Measurements from ENCODE around the gene ATP2B2.

Gene ATP2B2

GRCh38 chr3:10287936-10288574 is 217.3 kb downstream of the ATP2B2 start:
- Histone ChIP-seq H3K27me3 (ENCODE audit: control insufficient read depth in 1 of 2, insufficient read depth in 2 of 2, low read length in 2 of 2) (no peaks in the 10 kb centered on the region), H3K27ac (ENCODE audit: low read depth, low read length) (no peak overlapping the region), H3K9ac (ENCODE audit: low read length) (no peak overlapping the region), H3K4me3 (ENCODE audit: low read depth in 1 of 2, low read length in 2 of 2) (no peak overlapping the region), H3K36me3 (ENCODE audit: insufficient read depth, low read length) (peaks cover 32% of the 10 kb centered on the region), H3K9me3 (ENCODE audit: low read length) (no peaks in the 10 kb centered on the region), H3K4me1 (ENCODE audit: insufficient read depth, low read length) (no peaks in the 10 kb centered on the region)

GRCh38 chr3:10286596-10287295 is 218.6 kb downstream of the ATP2B2 start:
- H3K27ac ChIP-seq (ENCODE audit: low read depth, low read length): no peak overlapping the region
- peaks cover 30% of the 10 kb centered on the region for H3K36me3 ChIP-seq (ENCODE audit: insufficient read depth, low read length)
- H3K9me3 ChIP-seq (ENCODE audit: low read length): no peaks in the 10 kb centered on the region
- H3K27me3 ChIP-seq (ENCODE audit: control insufficient read depth in 1 of 2, insufficient read depth in 2 of 2, low read length in 2 of 2): no peaks in the 10 kb centered on the region
- no peak overlapping the region for H3K4me3 ChIP-seq (ENCODE audit: low read depth in 1 of 2, low read length in 2 of 2)
- H3K9ac ChIP-seq (ENCODE audit: low read length): no peak overlapping the region
- no peaks in the 10 kb centered on the region for H3K4me1 ChIP-seq (ENCODE audit: insufficient read depth, low read length)

GRCh38 chr3:10286133-10286524 is 219.3 kb downstream of the ATP2B2 start:
- no peaks in the 10 kb centered on the region for H3K27me3 ChIP-seq (ENCODE audit: control insufficient read depth in 1 of 2, insufficient read depth in 2 of 2, low read length in 2 of 2)
- H3K36me3 ChIP-seq (ENCODE audit: insufficient read depth, low read length): peaks cover 32% of the 10 kb centered on the region
- no peak overlapping the region for H3K4me3 ChIP-seq (ENCODE audit: low read depth in 1 of 2, low read length in 2 of 2)
- no peaks in the 10 kb centered on the region for H3K4me1 ChIP-seq (ENCODE audit: insufficient read depth, low read length)
- no peak overlapping the region for H3K9ac ChIP-seq (ENCODE audit: low read length)
- no peak overlapping the region for H3K27ac ChIP-seq (ENCODE audit: low read depth, low read length)
- no peaks in the 10 kb centered on the region for H3K9me3 ChIP-seq (ENCODE audit: low read length)

DNA sequence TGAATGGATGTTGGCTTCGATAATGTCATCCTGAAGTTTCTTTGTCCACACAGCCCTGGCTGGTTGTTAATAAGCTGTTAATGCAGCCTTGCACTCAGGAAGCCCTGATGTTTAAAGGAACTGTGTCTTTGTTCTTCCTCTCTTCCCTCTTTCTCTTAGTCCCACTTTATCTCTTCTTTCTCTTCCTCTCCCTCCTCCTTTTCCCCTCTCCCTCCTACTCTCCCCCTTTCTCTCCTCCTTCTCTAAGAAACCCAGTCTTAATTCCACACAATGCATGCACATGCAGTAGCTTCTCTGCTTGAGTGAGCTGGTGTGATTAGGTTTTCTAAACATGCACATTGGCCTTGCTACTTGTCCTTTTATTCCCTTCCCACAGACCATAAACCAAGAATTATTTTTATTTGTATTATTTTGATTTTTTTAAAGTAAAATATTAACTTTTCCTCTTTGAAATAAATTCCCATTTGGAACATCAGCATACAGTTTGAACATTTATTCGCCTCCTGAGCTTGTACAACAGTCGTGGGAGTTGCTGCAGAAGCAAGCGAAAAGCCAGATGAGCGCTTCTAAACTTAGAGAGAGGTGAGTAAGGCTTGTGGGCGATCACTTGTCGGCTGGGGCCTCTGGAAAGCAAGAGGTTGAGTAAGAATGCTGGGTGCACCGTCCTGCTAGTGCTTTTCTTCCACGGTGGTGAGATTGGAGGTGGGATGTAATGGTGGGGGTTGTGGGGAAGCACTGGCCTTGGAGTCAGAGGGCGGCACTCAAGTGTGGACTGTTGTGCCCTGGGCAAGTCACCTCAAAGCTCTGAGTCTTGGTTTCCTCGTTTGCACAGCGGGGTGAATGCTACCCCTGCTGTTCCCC is 219.9 kb downstream of the ATP2B2 start:
- Histone ChIP-seq H3K27me3 (ENCODE audit: control insufficient read depth in 1 of 2, insufficient read depth in 2 of 2, low read length in 2 of 2) (no peaks in the 10 kb centered on the region), H3K9ac (ENCODE audit: low read length) (no peak overlapping the region), H3K9me3 (ENCODE audit: low read length) (no peaks in the 10 kb centered on the region), H3K4me3 (ENCODE audit: low read depth in 1 of 2, low read length in 2 of 2) (no peak overlapping the region), H3K4me1 (ENCODE audit: insufficient read depth, low read length) (no peaks in the 10 kb centered on the region), H3K27ac (ENCODE audit: low read depth, low read length) (no peak overlapping the region), H3K36me3 (ENCODE audit: insufficient read depth, low read length) (peaks cover 38% of the 10 kb centered on the region)

GRCh38 chr3:10284496-10284895 is 220.9 kb downstream of the ATP2B2 start:
- Histone ChIP-seq H3K9ac (ENCODE audit: low read length) (no peak overlapping the region), H3K9me3 (ENCODE audit: low read length) (no peaks in the 10 kb centered on the region), H3K27me3 (ENCODE audit: control insufficient read depth in 1 of 2, insufficient read depth in 2 of 2, low read length in 2 of 2) (no peaks in the 10 kb centered on the region), H3K27ac (ENCODE audit: low read depth, low read length) (no peak overlapping the region), H3K4me1 (ENCODE audit: insufficient read depth, low read length) (no peaks in the 10 kb centered on the region), H3K36me3 (ENCODE audit: insufficient read depth, low read length) (peaks cover 48% of the 10 kb centered on the region), H3K4me3 (ENCODE audit: low read depth in 1 of 2, low read length in 2 of 2) (no peak overlapping the region)

DNA sequence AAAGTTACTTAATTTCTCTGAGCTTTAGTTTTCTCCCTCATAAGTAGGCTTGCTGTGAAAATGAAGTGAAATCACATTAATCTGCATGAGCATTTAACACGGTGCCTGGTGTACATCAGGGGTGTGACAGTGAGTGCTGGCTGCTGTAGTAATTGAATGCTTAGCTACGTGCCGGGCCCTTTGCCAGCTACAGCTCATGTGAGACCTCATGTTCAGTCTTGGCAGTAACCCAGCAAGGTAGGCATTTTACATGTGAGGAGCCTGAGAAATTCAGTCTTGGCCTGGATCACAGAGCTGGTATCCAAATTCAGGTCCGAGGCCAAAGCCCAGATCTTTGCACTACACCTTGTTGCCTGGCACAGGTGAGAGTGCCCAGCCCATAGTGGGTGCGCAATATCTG is 221.7 kb downstream of the ATP2B2 start:
- no peaks in the 10 kb centered on the region for H3K4me1 ChIP-seq (ENCODE audit: insufficient read depth, low read length)
- no peak overlapping the region for H3K27ac ChIP-seq (ENCODE audit: low read depth, low read length)
- H3K9me3 ChIP-seq (ENCODE audit: low read length): no peaks in the 10 kb centered on the region
- H3K4me3 ChIP-seq (ENCODE audit: low read depth in 1 of 2, low read length in 2 of 2): no peak overlapping the region
- no peak overlapping the region for H3K9ac ChIP-seq (ENCODE audit: low read length)
- no peaks in the 10 kb centered on the region for H3K27me3 ChIP-seq (ENCODE audit: control insufficient read depth in 1 of 2, insufficient read depth in 2 of 2, low read length in 2 of 2)
- peaks cover 55% of the 10 kb centered on the region for H3K36me3 ChIP-seq (ENCODE audit: insufficient read depth, low read length)

GRCh38 chr3:10281951-10282350 is 223.4 kb downstream of the ATP2B2 start:
- H3K27me3 ChIP-seq (ENCODE audit: control insufficient read depth in 1 of 2, insufficient read depth in 2 of 2, low read length in 2 of 2): no peaks in the 10 kb centered on the region
- H3K36me3 ChIP-seq (ENCODE audit: insufficient read depth, low read length): peaks cover 65% of the 10 kb centered on the region
- no peaks in the 10 kb centered on the region for H3K4me1 ChIP-seq (ENCODE audit: insufficient read depth, low read length)
- no peaks in the 10 kb centered on the region for H3K9me3 ChIP-seq (ENCODE audit: low read length)
- H3K27ac ChIP-seq (ENCODE audit: low read depth, low read length): no peak overlapping the region
- H3K9ac ChIP-seq (ENCODE audit: low read length): no peak overlapping the region
- no peak overlapping the region for H3K4me3 ChIP-seq (ENCODE audit: low read depth in 1 of 2, low read length in 2 of 2)

DNA sequence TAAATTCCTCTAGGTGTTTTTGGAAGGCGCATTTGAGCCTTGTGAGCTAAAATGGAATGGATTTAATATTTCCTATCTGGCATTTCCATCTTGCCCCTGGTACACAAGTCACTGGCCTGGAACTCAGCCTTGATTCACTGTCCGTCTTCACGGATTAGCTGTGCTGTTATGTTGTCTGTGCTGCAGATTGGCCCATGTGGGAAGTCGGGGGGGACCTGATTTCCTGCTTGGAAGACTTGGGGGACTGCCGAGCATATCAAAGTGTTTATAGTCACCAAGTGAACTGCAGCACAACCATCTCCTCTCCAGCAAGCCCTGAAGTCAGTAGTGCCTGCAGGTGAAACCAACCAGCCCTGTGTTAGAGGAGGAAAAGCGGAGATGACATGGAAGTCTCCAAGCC is 224.8 kb downstream of the ATP2B2 start:
- Histone ChIP-seq H3K9me3 (ENCODE audit: low read length) (no peaks in the 10 kb centered on the region), H3K4me1 (ENCODE audit: insufficient read depth, low read length) (no peaks in the 10 kb centered on the region), H3K27me3 (ENCODE audit: control insufficient read depth in 1 of 2, insufficient read depth in 2 of 2, low read length in 2 of 2) (no peaks in the 10 kb centered on the region), H3K4me3 (ENCODE audit: low read depth in 1 of 2, low read length in 2 of 2) (no peak overlapping the region), H3K9ac (ENCODE audit: low read length) (no peak overlapping the region), H3K27ac (ENCODE audit: low read depth, low read length) (no peak overlapping the region), H3K36me3 (ENCODE audit: insufficient read depth, low read length) (peaks cover 65% of the 10 kb centered on the region)

DNA sequence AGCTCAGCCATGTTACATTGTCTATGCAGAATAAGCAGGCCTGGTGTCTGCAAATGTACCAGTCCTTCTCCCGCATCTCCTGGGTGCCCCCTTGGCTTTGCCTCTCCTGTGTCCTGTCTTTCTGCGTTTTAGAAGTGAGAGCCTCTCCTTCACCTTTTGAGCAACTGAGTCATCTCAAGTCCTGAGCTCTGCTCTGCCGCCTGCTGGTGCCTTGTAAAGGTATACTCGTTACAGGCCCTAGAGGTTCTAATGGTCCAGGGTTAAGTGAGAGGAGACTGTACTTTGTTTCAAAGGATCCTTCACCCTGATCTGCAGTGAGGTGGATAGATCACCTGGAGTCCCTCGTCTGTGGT is 225.2 kb downstream of the ATP2B2 start:
- H3K27ac ChIP-seq (ENCODE audit: low read depth, low read length): no peak overlapping the region
- H3K27me3 ChIP-seq (ENCODE audit: control insufficient read depth in 1 of 2, insufficient read depth in 2 of 2, low read length in 2 of 2): no peaks in the 10 kb centered on the region
- H3K36me3 ChIP-seq (ENCODE audit: insufficient read depth, low read length): peaks cover 65% of the 10 kb centered on the region
- no peaks in the 10 kb centered on the region for H3K4me1 ChIP-seq (ENCODE audit: insufficient read depth, low read length)
- no peak overlapping the region for H3K9ac ChIP-seq (ENCODE audit: low read length)
- no peaks in the 10 kb centered on the region for H3K9me3 ChIP-seq (ENCODE audit: low read length)
- H3K4me3 ChIP-seq (ENCODE audit: low read depth in 1 of 2, low read length in 2 of 2): no peak overlapping the region

- H3K36me3 ChIP-seq (ENCODE audit: insufficient read depth, low read length): peaks cover 65% of the 10 kb centered on the region
- no peaks in the 10 kb centered on the region for H3K27me3 ChIP-seq (ENCODE audit: control insufficient read depth in 1 of 2, insufficient read depth in 2 of 2, low read length in 2 of 2)
- no peaks in the 10 kb centered on the region for H3K9me3 ChIP-seq (ENCODE audit: low read length)
- H3K4me3 ChIP-seq (ENCODE audit: low read depth in 1 of 2, low read length in 2 of 2): no peak overlapping the region
- H3K9ac ChIP-seq (ENCODE audit: low read length): no peak overlapping the region
- no peak overlapping the region for H3K27ac ChIP-seq (ENCODE audit: low read depth, low read length)
- peaks cover 1% of the 10 kb centered on the region for H3K4me1 ChIP-seq (ENCODE audit: insufficient read depth, low read length)
Measured at GRCh38 chr3:10279384-10280176, 225.8 kb downstream of the ATP2B2 start.

DNA sequence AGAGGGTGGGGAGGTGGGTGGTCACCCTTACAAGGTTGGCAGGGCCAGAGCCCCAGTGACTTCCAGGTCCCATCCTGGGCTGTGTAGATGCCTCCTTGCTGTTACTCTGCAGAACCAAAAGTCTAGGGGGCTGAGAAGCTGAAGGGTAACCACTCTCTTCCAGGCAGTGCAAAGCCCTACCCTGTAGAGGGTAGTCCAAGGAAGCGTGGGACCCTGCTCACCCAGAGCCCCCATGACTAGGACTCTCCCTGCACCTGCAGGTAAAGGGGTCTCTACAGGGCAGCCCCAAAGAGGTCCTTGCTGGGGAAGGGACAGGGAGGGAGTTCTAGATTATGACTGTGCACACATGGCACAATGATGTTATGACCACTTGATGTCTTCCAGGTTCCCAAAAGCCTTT is 226.9 kb downstream of the ATP2B2 start:
- H3K4me1 ChIP-seq (ENCODE audit: insufficient read depth, low read length): peaks cover 12% of the 10 kb centered on the region
- H3K4me3 ChIP-seq (ENCODE audit: low read depth in 1 of 2, low read length in 2 of 2): no peak overlapping the region
- H3K9ac ChIP-seq (ENCODE audit: low read length): no peak overlapping the region
- H3K9me3 ChIP-seq (ENCODE audit: low read length): no peaks in the 10 kb centered on the region
- H3K27me3 ChIP-seq (ENCODE audit: control insufficient read depth in 1 of 2, insufficient read depth in 2 of 2, low read length in 2 of 2): no peaks in the 10 kb centered on the region
- peaks cover 63% of the 10 kb centered on the region for H3K36me3 ChIP-seq (ENCODE audit: insufficient read depth, low read length)
- H3K27ac ChIP-seq (ENCODE audit: low read depth, low read length): no peak overlapping the region
